ENCODE data around the gene NKTR.

DNA sequence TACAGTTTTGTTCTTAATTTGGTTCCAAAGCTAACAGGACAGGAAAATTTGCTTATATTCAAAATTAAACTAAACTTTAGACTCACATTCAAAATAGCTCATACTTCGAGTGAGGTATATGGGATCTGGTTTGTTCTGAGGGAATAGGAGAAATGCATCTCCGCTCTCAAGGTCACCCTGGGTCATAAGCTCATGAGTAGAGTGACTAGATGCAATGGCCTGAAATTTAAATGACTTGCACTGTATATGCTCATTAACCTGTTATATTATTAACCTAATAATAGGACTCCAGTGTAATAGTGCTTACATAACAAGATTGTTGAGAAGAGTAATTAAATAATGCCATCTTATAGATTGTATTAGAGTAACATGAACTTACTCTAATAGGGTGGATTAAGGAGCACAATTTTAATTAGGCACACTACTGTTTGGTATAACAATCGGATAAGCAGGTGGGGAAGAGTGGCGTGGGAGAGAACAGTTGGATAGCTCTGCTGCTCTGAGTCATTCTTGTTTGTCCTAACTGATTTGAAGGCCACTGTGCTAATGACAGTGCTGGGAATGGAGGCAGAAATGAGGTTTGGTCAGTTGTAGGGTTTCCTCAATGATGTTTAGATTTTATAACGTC lies 5.2 kb downstream of the NKTR start:
- TF ChIP-seq ZFP69B (tag by site-specific recombination; IDR thresholded peaks at IDR 0.05) (no peak), ZNF112 (tag by site-specific recombination; IDR thresholded peaks at IDR 0.05) (no peak), ZNF114 (tag by site-specific recombination; IDR thresholded peaks at IDR 0.05) (no peak), ZNF366 (tag by site-specific recombination; conservative IDR thresholded peaks at IDR 0.05) (no peak), REST (tag by site-specific recombination; IDR thresholded peaks at IDR 0.05) (no peak), ZNF354C (tag by site-specific recombination; IDR thresholded peaks at IDR 0.05; ENCODE audit: borderline replicate concordance, low read depth) (no peak), CTCF (tag by site-specific recombination; IDR thresholded peaks at IDR 0.05) (no peak), ZNF639 (tag by site-specific recombination; IDR thresholded peaks at IDR 0.05) (no peak), ZNF561 (tag by site-specific recombination; IDR thresholded peaks at IDR 0.05; ENCODE audit: borderline replicate concordance) (no peak), BCL11B (tag by site-specific recombination; IDR thresholded peaks at IDR 0.05; ENCODE audit: low read depth) (no peak)
